Vagina (tissue), 2 donors: ENCODE data around the gene CLPTM1.

Source experiments
- POLR2AphosphoS5 ChIP-seq, 2 donors: sonication (generic); formaldehyde crosslinking; IDR thresholded peaks; one replicate each; pipeline ENCODE4 v1.9.0; 2017; ENCODE audit warnings: antibody characterized with exemption in 2 of 2, mild to moderate bottlenecking in 2 of 2, low read depth in 1 of 2; ENCODE audit not compliant: insufficient read depth in 1 of 2
- TF ChIP-seq, protein P1 (sequence below), 3 experiments: fragments of 450-650 bp in 2 of 3; fragments of 200-600 bp in 1 of 3; sonication (generic) in 1 of 3; IDR thresholded peaks; one replicate each; pipeline ENCODE4 v1.5.1; 2017 to 2019; ENCODE audit warnings: antibody characterized with exemption in 3 of 3, mild to moderate bottlenecking in 2 of 3, moderate library complexity in 2 of 3

DNA sequence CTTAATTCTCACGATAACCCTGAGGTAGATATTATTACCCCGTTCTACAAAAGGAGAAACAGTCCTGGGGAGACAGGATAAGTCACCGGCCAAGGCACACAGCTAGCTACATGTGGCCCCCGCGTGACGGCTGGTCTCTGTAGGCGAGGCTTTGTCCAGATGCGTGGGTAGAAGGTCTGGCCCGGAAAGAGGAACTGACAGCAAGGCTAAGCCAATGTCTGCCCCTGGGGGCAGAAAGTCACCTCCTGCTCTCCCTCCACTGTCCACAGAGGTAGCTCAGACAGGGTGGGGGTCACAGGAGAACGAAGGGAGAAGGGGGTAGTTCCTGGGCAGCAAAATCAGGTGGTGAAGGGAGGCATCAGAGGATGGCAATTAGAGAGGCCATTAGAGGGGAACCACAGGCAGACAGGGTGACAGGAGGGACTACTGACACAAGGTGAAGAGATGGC, 11.4 kb upstream of the CLPTM1 start:
- TF ChIP-seq, protein P1, sequence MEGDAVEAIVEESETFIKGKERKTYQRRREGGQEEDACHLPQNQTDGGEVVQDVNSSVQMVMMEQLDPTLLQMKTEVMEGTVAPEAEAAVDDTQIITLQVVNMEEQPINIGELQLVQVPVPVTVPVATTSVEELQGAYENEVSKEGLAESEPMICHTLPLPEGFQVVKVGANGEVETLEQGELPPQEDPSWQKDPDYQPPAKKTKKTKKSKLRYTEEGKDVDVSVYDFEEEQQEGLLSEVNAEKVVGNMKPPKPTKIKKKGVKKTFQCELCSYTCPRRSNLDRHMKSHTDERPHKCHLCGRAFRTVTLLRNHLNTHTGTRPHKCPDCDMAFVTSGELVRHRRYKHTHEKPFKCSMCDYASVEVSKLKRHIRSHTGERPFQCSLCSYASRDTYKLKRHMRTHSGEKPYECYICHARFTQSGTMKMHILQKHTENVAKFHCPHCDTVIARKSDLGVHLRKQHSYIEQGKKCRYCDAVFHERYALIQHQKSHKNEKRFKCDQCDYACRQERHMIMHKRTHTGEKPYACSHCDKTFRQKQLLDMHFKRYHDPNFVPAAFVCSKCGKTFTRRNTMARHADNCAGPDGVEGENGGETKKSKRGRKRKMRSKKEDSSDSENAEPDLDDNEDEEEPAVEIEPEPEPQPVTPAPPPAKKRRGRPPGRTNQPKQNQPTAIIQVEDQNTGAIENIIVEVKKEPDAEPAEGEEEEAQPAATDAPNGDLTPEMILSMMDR (IDR thresholded peaks at IDR 0.05): no peak
- no peak for TF ChIP-seq POLR2AphosphoS5 (IDR thresholded peaks at IDR 0.05; ENCODE audit: insufficient read depth in 1 of 2, low read depth in 1 of 2)
